H9 (cell line): ENCODE data around the gene SRGAP1. TPM values are rescaled to one million over a fixed set of nuclear protein-coding genes. Genes with fewer than 3 reads are reported as not detected.

ENCODE experiments used
- DNase-seq: peaks from one replicate; pipeline ENCODE4 v3.0.0-alpha.2; 2017
- H2AFZ ChIP-seq: one replicate; pipeline ENCODE4 v1.6.1; 2013; ENCODE audit warnings: mild to moderate bottlenecking, low read length, control low read depth, moderate library complexity
- H2AK5ac ChIP-seq: 2 replicates; pipeline ENCODE4 v1.6.1; 2013; ENCODE audit warnings: low read length, control low read depth, mixed read lengths; ENCODE audit not compliant: insufficient read length
- H2BK120ac ChIP-seq: one replicate; pipeline ENCODE4 v1.6.1; 2013; ENCODE audit warnings: low read depth, mild to moderate bottlenecking, low read length, control low read depth, inconsistent platforms; ENCODE audit not compliant: poor library complexity, severe bottlenecking
- H2BK12ac ChIP-seq: 2 replicates; pipeline ENCODE4 v1.6.1; 2013; ENCODE audit warnings: low read length, control low read depth, mixed read lengths, low read depth; ENCODE audit not compliant: insufficient read length
- H2BK15ac ChIP-seq: 2 replicates; pipeline ENCODE4 v1.6.1; 2013; ENCODE audit warnings: low read depth, low read length, control low read depth
- H2BK20ac ChIP-seq: one replicate; pipeline ENCODE4 v1.6.1; 2013; ENCODE audit warnings: low read depth, mild to moderate bottlenecking, low read length, control low read depth, inconsistent platforms; ENCODE audit not compliant: poor library complexity, severe bottlenecking
- H2BK5ac ChIP-seq: 2 replicates; pipeline ENCODE4 v1.6.1; 2013; ENCODE audit warnings: low read length, control low read depth, mixed read lengths; ENCODE audit not compliant: insufficient read length
- H3K14ac ChIP-seq: 2 replicates; pipeline ENCODE4 v1.6.1; 2013; ENCODE audit warnings: low read length, control low read depth; ENCODE audit not compliant: insufficient read depth
- H3K18ac ChIP-seq: 2 replicates; pipeline ENCODE4 v1.6.1; 2013; ENCODE audit warnings: low read depth, mild to moderate bottlenecking, mixed read lengths, low read length, control low read depth; ENCODE audit not compliant: insufficient read length
- H3K23ac ChIP-seq: 2 replicates; pipeline ENCODE4 v1.6.1; 2013; ENCODE audit warnings: low read length, control low read depth, mixed read lengths, low read depth; ENCODE audit not compliant: insufficient read length
- H3K23me2 ChIP-seq: 2 replicates; pipeline ENCODE4 v1.6.1; 2013; ENCODE audit warnings: low read depth, mild to moderate bottlenecking, mixed read lengths, low read length, control low read depth; ENCODE audit not compliant: insufficient read length, poor library complexity, severe bottlenecking
- H3K27ac ChIP-seq: 2 replicates; pipeline ENCODE4 v1.5.1; 2013; ENCODE audit warnings: low read length, control low read depth, mixed read lengths, low read depth; ENCODE audit not compliant: insufficient read length
- H3K27me3 ChIP-seq: 2 replicates; pipeline ENCODE4 v1.6.1; 2013; ENCODE audit warnings: low read length, control low read depth, inconsistent platforms; ENCODE audit not compliant: insufficient read depth
- H3K4ac ChIP-seq: 2 replicates; pipeline ENCODE4 v1.6.1; 2013; ENCODE audit warnings: low read depth, mild to moderate bottlenecking, control low read depth, inconsistent platforms, low read length, moderate library complexity
- H3K4me1 ChIP-seq: 2 replicates; pipeline ENCODE4 v1.6.1; 2013; ENCODE audit warnings: low read length, control low read depth, inconsistent platforms; ENCODE audit not compliant: insufficient read depth
- H3K4me2 ChIP-seq: 2 replicates; pipeline ENCODE4 v1.6.1; 2013; ENCODE audit warnings: low read length, control low read depth, mixed read lengths; ENCODE audit not compliant: insufficient read length, insufficient read depth
- H3K56ac ChIP-seq: 2 replicates; pipeline ENCODE4 v1.6.1; 2013; ENCODE audit warnings: low read depth, mild to moderate bottlenecking, mixed read lengths, low read length, control low read depth; ENCODE audit not compliant: insufficient read length
- H3K79me1 ChIP-seq: 2 replicates; pipeline ENCODE4 v1.6.1; 2013; ENCODE audit warnings: low read depth, mild to moderate bottlenecking, moderate library complexity, low read length, control low read depth, inconsistent platforms; ENCODE audit not compliant: insufficient read depth, poor library complexity, severe bottlenecking
- H3K79me2 ChIP-seq: 2 replicates; pipeline ENCODE4 v1.6.1; 2013; ENCODE audit warnings: low read length, control low read depth, inconsistent platforms; ENCODE audit not compliant: insufficient read depth
- H3K9ac ChIP-seq: 2 replicates; pipeline ENCODE4 v1.6.1; 2013; ENCODE audit warnings: low read length, control low read depth, mixed read lengths; ENCODE audit not compliant: insufficient read length; ENCODE audit errors: extremely low read depth
- H3K9me3 ChIP-seq: one replicate; pipeline ENCODE4 v1.6.1; 2013; ENCODE audit warnings: low read depth, low read length, inconsistent platforms; ENCODE audit not compliant: control insufficient read depth
- H3T11ph ChIP-seq: one replicate; pipeline ENCODE4 v1.6.1; 2013; ENCODE audit warnings: mild to moderate bottlenecking, low read length, control low read depth, inconsistent platforms
- H4K20me1 ChIP-seq: one replicate; pipeline ENCODE4 v1.6.1; 2013; ENCODE audit not compliant: control insufficient read depth, insufficient read length, insufficient read depth
- H4K5ac ChIP-seq: 2 replicates; pipeline ENCODE4 v1.6.1; 2013; ENCODE audit warnings: low read depth, mild to moderate bottlenecking, mixed read lengths, low read length, control low read depth; ENCODE audit not compliant: insufficient read length
- H4K8ac ChIP-seq: replicated peaks from 2 replicates; pipeline ENCODE4 v1.6.1; 2013; ENCODE audit warnings: low read length, control low read depth, mixed read lengths, low read depth; ENCODE audit not compliant: insufficient read length
- H4K91ac ChIP-seq: 2 replicates; pipeline ENCODE4 v1.6.1; 2013; ENCODE audit warnings: low read depth, mild to moderate bottlenecking, moderate library complexity, mixed read lengths, low read length, control low read depth; ENCODE audit not compliant: insufficient read length
- H3K27ac Mint-ChIP-seq, 3 experiments: 2 replicates in 2 of 3; 3 replicates in 1 of 3; pipeline ENCODE4 v1.8.0; 2020 to 2021; ENCODE audit warnings: mixed read lengths in 3 of 3, mild to moderate bottlenecking in 1 of 3, moderate library complexity in 1 of 3
- H3K27me3 Mint-ChIP-seq: 2 replicates; pipeline ENCODE4 v1.8.0; 2021; ENCODE audit warnings: low read depth, mild to moderate bottlenecking, moderate library complexity, mixed read lengths
- H3K36me3 Mint-ChIP-seq, 3 experiments: 2 replicates in 2 of 3; 3 replicates in 1 of 3; pipeline ENCODE4 v1.8.0; 2020 to 2021; ENCODE audit warnings: low read depth in 3 of 3, mixed read lengths in 3 of 3; ENCODE audit not compliant: insufficient read depth in 1 of 3
- H3K4me1 Mint-ChIP-seq, 2 experiments: 2 replicates each; pipeline ENCODE4 v1.8.0; 2020; ENCODE audit warnings: mixed read lengths in 2 of 2
- H3K4me3 Mint-ChIP-seq, 2 experiments: 2 replicates in 1 of 2; 3 replicates in 1 of 2; pipeline ENCODE4 v1.8.0; 2020 to 2021; ENCODE audit warnings: mild to moderate bottlenecking in 2 of 2, mixed read lengths in 2 of 2, moderate library complexity in 1 of 2
- H3K9me3 Mint-ChIP-seq, 2 experiments: 2 replicates in 1 of 2; 3 replicates in 1 of 2; pipeline ENCODE4 v1.8.0; 2020; ENCODE audit warnings: mild to moderate bottlenecking in 2 of 2, mixed read lengths in 2 of 2, moderate library complexity in 1 of 2
- CTCF ChIP-seq: fragments of 200-600 bp; sonication (generic); conservative IDR thresholded peaks from 3 replicates; pipeline ENCODE4 v1.8.0; 2021; ENCODE audit warnings: antibody characterized with exemption, mild to moderate bottlenecking
- WGBS: extraction: QIAGEN DNeasy Blood & Tissue Kit; methylation state at CpG from one replicate; pipeline ENCODE4 v1.1.7; 2013; ENCODE audit warnings: missing lambda C conversion rate, low lambda C conversion rate, mixed read lengths; ENCODE audit not compliant: insufficient read length; ENCODE audit errors: extremely low coverage; 5-methylcytosine and 5-hydroxymethylcytosine counted together
- total RNA-seq: library from RNA; stranded (reverse); gene quantifications from 2 replicates; pipeline ENCODE4 v1.2.1, GENCODE V29; 2021

Gene SRGAP1
- total RNA-seq, 1 experiment from 2014 or later, result 4.8 TPM

- Histone ChIP-seq H2AFZ (no peak overlapping the region), H3K18ac (no peak overlapping the region), H2BK20ac (no peak overlapping the region), H3K14ac (no peak overlapping the region), H3K79me1 (no peaks in the 10 kb centered on the region), H2AK5ac (no peak overlapping the region), H3K27ac (no peak overlapping the region), H3K4me1 (peaks cover 3% of the 10 kb centered on the region; the same call in 1 of the 2 replicates), H3K23ac (no peak overlapping the region), H2BK120ac (no peak overlapping the region), H2BK15ac (no peak overlapping the region), H4K8ac (no peak overlapping the region), H2BK5ac (no peak overlapping the region), H2BK12ac (no peak overlapping the region), H3K79me2 (peaks cover 5% of the 10 kb centered on the region; the same call in 1 of the 2 replicates), H3T11ph (no peak overlapping the region), H3K27me3 (no peaks in the 10 kb centered on the region), H4K20me1 (no peaks in the 10 kb centered on the region), H4K5ac (no peak overlapping the region), H3K9me3 (no peaks in the 10 kb centered on the region), H4K91ac (no peak overlapping the region), H3K23me2 (peaks cover 9% of the 10 kb centered on the region), H3K9ac (no peak overlapping the region), H3K56ac (no peak overlapping the region), H3K4me2 (no peak overlapping the region), H3K4ac (no peak overlapping the region)
- no CpG with 5 or more reads among the region's 4 CpGs for WGBS
- Mint-ChIP-seq H3K9me3 (no peaks in the 10 kb centered on the region), H3K27me3 (peaks cover 6% of the 10 kb centered on the region), H3K4me1 (peaks cover 26 to 28% of the 10 kb centered on the region in 2 experiments), H3K4me3 (no peak overlapping the region; a peak in 1 of 5 replicates), H3K36me3 (peaks cover 0 to 2% (median 0%) of the 10 kb centered on the region in 3 experiments; a peak in 1 of 7 replicates), H3K27ac (no peak overlapping the region)
- no peak for DNase-seq
- TF ChIP-seq CTCF, result no peak
Observed at GRCh38 chr12:63848450-63848849, 4.0 kb downstream of the SRGAP1 start.
